Putamen (tissue), 1 donor: ENCODE measurements around the gene SOX15.
"Not testable (repeated sequence)": the region's sequence is repeated elsewhere in the genome, so short reads cannot be mapped to it uniquely, and the experiment has no call there.

Experiments
- DNase-seq: peaks from one replicate; pipeline ENCODE4 v3.0.0-alpha.2; 2016; ENCODE audit warnings: low spot score

SOX15 gene

DNA sequence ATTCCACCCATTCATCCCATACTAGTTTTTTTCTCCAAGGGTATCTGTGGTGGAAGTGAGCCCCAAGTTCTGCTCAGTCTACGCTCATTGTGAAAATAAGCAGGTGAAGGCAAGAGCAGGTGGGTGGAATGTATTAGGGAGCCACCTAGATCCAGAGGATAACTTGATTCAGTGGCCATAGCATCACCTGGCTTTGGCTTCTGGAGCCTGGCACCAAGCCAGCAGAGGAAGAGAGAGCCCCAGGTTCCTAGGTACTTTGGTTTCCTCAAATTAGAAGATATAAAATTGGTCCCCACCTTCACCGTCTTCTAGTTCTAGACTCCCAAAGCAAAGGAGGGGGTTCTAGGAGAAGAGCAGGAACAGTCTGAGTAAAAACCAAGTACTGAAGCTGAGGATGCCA is 20.7 kb upstream of the SOX15 start:
- DNase-seq = no peak

DNA sequence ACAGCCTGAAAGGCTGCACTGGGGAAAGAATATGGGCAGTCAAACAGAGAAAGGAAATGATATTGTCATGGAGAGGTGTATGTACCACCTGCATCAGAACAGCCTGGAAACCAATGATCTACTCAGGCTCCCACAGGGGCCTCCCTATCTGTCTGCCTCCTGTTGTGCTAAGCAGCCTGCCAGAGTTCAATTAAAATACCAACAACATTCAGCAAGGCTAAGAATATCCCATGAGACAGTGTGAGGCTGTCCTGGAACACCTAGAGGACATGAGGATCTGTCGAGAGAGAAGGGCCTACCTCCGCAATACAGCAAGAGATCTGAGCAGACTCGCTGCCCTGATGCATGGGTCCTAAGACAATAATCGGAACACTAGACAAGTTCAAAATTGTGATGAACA is 16.4 kb upstream of the SOX15 start:
- no peak for DNase-seq

DNA sequence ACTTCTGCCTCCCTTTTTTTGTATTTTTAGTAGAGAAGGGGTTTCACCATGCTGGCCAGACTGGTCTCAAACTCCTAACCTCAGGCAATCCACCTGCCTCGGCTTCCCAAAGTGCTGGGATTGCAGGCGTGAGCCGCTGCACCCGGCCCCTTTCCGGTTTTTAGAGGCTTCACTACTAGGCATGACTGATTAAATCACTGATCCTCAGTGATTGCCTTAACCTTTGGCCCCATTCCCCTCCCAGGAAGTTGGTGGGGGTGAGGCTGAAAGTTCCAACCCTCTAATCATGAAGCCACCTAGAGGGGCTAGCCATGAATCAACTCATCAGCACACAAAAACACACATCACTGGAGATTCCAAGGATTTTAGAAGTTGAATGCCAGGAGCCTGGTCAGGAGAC is 7.7 kb upstream of the SOX15 start:
- not testable (repeated sequence) for DNase-seq

DNA sequence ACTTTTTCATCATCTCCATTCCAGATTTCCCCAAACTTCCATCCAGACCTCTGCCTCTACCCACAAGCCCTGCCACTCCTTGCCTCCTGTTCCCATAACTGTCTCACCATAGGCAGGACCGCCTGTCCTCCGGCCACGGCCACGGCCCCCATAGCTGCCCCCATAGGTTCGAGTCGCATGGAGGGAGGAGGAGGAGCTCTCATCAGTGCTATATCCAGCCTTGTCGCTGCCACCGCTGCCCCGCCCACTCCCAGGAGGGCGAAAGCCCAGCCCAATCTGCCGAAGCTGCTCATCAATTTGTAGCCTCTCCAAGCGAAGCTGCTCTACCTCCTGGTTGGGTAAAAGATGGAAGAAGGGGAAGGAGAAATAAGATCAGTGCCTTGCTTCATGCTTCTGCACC is 3.4 kb upstream of the SOX15 start:
- no peak for DNase-seq

DNA sequence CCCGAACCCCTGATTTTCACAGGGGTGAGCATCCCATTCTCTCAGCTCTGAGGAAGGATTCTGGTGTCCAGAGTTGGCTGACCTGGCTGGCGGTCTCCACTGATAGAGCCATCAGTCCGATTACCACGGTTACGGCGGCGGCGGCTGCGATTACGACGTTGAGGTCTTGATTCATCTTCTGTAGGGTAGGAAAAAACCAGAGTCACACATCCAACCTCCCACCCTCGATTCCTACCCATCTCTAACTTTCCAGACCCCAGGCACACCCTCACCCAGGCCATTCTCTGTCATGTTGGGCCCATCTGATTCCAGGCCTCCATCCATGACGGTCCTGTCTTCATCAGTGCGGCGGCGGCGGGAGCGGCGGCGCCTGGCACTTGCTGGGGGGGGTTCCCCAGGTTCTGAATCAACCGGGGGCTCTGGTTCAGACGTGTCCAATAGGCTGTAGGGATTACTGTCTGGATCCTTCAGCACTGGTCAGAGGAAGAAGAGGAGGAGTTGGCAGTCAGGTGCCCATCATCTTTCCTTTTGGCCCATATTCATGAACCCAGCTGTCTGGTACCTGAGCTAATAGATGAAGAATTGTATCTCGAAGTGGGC is 2.6 kb upstream of the SOX15 start:
- no peak for DNase-seq

DNA sequence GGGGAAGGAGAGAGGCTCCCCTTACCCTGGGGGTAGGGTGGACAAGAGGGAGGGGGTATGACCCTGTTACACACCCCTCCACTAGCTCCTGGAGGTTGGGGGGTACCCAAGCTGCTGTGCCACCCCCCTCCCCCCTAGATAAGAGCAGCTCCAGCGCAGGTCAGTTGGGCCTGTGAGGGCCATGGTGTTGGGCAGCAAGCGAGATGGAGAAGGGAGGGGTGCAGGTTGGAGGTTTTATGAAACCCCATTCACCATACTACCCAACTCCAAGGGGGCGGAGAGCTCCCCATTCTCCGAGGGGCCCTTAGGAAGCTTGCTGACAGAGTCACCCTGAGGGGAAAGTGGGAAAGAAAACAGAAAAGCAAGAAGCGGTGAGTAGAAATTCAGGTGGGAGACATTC is 1.7 kb upstream of the SOX15 start:
- no peak for DNase-seq

DNA sequence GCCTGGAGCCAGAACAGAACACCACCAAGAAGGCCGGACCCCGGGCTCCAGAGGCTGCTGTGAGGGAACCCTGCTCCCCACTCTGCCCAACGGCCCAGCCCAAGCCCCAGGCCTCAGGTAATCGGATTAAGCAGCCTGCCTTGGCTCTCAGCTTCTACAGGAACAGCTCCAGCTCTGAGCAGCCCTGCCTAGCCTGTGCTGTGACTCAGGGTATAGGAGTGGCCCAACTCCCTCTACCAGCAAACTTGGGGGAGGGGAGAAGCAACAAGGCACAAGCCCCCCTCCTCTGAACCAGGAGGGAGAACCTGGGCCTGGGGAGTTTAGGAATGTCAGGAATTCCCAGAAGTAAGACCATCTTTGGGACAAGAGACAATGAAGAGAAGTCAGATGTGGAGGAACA is 849 bp upstream of the SOX15 start:
- DNase-seq = no peak

DNA sequence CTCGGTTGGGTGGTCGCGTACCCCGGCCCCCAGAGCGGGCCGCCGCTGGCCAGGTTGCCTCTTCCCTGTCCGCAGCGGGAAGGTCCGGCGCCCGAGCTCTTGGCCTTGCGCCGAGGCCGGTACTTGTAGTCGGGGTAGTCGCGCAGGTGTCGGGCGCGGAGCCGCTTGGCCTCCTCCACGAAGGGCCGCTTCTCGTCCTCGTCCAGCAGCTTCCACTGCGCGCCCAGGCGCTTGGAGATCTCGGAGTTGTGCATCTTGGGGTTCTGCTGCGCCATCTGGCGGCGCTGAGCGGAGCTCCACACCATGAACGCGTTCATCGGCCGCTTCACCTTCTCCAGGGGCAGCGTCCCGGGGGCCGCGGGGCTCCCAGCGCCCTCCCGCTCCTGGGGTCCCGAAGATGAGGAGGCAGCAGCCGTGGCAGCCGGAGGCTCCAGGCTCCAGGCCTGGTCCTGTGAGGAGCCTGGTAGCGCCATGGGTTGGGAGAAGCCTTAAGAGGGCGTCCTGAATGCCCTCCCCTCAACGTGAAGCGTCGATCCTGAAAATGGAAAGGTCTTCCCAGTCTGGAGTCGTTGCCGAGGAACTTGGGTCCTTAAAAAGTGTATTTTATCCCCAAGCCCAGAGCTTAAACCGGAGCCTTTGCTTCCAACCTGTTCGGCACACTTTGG is 558 bp downstream of the SOX15 start:
- DNase-seq = peak; percentile 81

DNA sequence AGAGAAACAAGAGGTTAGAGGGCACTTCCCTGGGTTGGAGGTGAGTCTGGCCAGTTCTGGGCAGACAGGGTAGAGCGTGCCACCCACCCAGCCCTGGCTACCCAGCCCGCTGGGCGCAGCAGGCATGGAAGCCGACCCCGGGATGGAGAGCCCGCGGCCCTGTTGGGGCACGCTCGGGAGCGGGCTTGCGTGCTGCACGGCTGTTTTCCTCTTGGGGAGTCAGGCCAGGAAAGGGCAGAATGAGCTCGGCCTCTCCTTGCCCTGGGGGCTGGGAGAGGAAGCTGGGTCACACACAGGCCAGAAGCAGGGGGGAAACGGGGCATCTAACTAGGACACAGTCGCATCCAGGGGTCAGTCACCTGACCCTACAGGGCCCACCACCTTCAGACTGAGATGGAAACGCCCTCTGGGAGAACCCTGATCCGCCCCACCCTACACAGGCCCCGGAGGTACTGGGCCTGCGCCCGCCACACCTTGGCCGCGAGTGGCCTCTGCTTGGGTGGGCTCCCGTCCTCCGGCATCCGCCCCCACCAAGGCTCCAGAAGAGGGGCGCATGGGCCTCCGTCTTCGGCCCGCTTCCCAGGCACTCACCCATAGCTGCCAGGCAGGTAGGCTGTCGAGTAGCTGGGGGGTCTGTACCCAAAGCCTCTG is 1.2 kb downstream of the SOX15 start:
- no peak for DNase-seq

DNA sequence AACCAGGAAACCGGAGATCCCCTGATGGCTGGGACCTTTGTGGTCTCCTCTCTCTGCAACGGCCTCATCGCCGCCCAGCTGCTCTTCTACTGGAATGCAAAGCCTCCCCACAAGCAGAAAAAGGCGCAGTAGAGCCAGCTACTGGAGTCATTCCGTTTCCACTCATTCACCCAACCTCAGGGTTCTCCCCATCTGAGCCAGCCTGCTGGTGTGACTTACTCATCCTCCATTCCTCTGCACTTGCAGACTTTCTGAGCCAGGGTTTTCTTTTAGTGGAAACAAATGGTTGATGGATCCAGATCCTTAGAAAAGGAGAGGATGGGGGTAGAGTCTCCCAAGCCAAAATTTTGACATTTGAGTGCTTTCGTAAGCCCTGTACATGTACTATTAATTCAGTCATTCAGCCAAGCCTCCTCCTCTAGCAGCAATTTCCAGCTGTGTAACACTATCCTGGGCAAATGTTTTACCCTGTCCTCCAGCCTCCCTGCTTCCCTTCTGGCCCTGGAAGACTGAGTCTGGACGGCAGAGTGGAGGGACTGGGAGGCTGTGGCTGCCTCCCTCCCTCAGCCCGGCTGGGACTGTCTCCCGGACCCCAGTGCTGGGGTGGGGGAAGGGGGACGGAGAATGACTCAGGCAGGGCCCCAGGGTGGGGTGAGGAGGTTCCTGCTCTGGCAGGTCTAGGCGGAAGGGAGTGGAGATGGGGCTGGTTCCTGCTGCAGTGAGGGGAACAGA is 2.3 kb downstream of the SOX15 start:
- DNase-seq = no peak

DNA sequence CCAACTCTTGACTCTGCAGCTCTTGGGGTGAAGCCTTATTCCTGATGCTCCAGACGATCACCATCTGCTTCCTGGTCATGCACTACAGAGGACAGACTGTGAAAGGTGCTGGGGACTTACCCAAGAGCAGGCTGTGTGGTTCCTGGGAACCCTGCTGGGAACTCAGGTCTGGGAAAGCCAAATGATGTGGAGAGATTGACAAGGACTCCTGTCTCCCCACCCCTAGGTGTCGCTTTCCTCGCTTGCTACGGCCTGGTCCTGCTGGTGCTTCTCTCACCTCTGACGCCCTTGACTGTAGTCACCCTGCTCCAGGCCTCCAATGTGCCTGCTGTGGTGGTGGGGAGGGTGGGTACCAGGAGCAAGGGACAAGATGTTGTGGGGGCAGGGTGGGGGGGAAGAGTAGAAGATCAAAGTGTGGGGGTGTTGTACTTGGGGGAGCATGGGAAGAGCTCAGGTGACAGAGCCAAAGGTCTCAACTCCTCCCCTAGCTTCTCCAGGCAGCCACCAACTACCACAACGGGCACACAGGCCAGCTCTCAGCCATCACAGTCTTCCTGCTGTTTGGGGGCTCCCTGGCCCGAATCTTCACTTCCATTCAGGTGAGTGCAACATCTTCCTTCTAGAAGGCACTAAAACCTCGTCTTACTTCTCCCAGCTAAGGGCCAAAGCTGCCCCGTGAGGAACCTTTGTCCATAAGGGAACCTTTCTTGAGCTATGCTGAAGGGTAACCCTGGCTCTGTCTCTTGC is 3.0 kb downstream of the SOX15 start:
- no peak for DNase-seq

DNA sequence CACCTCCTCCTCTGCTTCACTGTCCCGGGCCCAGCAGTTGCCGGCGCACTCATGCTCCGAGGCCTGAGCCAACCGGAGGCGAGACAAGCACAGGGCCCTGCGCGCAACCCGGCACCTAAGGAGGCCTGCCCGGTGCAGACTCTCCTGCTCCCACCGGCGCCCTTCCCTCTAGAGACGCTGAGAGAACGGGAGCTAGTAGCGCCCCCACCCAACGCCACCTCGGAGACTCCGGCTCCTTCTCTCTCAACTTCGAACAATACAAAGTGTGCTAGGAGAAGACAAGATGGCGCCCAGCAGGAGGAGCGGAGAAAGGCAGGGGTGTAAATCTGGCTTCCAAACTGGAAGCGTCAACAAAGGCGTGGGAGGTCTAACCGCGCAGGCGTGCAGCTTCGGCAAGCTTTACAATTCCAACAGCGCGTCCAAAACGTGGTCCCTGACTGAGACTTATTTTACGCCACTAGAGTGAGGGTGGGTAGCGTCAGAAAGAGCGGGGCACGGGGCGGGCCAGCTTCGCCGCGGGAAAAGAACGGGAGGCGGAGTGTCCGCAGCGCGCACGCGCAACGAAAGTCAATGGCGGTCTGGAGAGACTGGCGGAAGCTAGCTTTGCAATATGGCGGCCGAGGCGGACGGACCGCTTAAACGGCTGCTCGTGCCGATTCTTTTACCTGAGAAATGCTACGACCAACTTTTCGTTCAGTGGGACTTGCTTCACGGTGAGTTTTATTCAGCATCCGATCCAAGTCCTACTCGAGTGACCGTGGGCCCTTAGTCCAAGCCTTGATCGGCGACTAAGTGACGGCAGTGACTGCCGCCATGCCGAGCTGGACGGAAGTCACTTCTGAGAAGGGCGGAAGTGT is 6.4 kb downstream of the SOX15 start, which contains the start of gene MPDU1:
TSS of gene MPDU1 (plus strand) at position 600 of the 857 bp plus-strand sequence. CDS start at position 611, 11 bp downstream.
- peak; percentile 96 for DNase-seq

DNA sequence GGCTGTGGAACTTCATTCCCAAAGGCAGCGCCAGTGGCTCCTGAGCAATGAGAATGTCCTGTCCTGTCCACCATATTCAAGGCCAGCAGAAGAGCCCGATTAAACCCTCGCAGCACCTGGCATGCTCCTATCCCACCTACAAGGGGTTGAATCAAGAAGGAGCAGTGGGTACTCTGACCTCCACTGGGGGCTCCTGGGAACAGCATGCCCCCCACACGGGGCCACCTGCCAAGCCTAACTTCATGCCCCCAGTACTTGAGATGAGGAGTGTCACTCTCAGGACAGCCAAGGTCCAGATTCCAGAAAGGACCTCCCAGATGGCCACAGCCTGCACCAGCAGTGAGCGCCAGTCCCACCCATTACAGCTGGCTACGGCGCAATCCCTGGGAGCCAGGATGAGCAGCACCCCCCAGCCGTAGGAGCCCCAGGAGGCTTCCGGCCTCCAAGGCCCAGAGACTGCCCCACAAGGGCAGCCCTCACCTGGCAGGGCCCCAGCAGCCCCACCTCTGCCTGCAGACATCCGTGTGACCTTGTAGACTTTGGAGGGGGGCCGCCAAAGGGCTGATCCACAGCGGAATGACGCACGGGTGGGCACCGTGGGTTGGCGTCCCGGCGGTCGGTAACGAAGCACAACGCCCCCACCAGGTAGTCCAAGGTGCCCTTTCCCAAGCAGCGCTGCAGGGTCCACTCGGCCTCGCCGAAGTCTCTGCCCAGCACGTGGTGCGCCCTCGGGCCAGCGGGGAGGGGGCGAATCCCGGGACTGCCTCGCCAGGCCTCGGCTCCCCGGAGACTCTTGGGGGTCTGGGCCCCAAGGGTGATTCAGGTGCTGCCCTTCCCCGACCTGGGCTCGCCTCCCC is 7.3 kb downstream of the SOX15 start:
- no peak for DNase-seq

DNA sequence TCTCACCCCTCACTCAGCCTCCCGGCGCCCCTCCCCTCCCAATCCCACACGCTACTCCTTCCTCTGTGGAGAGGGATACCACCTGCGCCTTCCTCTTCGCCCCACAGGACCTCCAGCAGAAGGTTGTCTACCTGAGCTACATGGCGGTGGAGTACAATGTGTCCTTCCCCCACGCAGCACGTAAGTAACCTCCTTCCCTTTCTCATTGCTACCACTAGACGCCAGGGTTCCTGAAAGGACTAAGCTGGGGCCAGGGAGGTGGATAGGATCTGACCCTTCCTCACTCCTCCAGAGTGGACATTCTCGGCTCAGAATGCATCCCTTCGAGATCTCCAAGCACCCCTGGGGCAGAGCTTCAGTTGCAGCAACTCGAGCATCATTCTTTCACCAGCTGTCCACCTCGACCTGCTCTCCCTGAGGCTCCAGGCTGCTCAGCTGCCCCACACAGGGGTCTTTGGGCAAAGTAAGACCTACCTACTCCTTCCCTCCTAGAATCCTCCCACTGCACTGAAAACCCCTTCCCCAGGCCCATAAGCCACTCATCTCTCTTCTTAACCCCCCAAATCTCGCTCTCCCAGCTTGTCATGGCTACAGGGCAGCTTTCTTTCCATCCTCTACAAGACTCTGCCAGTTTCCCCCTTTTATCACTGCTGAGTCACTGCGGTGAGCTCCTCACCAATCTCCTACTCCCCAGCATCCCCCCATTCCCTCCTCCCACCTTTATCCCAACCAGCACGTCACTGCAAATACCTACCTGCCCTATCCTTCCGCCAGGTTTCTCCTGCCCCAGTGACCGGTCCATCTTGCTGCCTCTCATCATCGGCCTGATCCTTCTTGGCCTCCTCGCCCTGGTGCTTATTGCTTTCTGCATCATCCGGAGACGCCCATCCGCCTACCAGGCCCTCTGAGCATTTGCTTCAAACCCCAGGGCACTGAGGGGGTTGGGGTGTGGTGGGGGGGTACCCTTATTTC is 9.0 kb downstream of the SOX15 start:
- no peak for DNase-seq

DNA sequence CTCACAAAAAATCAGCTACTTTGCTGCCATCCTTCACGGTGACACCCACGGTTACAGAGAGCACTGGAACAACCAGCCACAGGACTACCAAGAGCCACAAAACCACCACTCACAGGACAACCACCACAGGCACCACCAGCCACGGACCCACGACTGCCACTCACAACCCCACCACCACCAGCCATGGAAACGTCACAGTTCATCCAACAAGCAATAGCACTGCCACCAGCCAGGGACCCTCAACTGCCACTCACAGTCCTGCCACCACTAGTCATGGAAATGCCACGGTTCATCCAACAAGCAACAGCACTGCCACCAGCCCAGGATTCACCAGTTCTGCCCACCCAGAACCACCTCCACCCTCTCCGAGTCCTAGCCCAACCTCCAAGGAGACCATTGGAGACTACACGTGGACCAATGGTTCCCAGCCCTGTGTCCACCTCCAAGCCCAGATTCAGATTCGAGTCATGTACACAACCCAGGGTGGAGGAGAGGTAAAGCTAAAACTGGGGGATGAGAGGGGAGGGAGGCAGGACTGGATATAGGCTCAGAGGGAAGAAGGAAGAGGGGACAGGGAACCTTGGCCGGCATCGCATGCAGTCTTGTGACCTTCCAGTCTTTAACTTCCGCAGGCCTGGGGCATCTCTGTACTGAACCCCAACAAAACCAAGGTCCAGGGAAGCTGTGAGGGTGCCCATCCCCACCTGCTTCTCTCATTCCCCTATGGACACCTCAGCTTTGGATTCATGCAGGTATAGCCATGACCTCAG is 9.9 kb downstream of the SOX15 start:
- no peak for DNase-seq

DNA sequence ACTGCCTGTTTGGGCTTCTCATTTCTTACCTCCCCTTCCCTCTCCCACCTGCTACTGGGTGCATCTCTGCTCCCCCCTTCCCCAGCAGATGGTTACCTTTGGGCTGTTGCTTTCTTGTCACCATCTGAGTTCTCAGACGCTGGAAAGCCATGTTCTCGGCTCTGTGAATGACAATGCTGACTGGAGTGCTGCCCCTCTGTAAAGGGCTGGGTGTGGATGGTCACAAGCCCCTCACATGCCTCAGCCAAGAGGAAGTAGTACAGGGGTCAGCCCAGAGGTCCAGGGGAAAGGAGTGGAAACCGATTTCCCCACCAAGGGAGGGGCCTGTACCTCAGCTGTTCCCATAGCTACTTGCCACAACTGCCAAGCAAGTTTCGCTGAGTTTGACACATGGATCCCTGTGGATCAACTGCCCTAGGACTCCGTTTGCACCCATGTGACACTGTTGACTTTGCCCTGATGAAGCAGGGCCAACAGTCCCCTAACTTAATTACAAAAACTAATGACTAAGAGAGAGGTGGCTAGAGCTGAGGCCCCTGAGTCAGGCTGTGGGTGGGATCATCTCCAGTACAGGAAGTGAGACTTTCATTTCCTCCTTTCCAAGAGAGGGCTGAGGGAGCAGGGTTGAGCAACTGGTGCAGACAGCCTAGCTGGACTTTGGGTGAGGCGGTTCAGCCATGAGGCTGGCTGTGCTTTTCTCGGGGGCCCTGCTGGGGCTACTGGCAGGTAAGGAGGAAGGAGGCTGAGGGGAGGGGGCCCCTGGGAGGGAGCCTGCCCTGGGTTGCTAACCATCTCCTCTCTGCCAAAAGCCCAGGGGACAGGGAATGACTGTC is 10.7 kb downstream of the SOX15 start, which contains the start of gene CD68:
TSS of gene CD68 (plus strand) at position 638 of the 833 bp plus-strand sequence. CDS start at position 678, 40 bp downstream.
- DNase-seq = peak; percentile 35
